HG03342 (cell line): ENCODE measurements around the gene FGF2.
A peak's percentile ranks its signal among the peaks of the same experiment; 100 is the strongest.
"Not testable (repeated sequence)": the region's sequence is repeated elsewhere in the genome, so short reads cannot be mapped to it uniquely, and the experiment has no call there.

ENCODE experiments used
- ATAC-seq: cut with Tn5 transposase; IDR thresholded peaks from one replicate; pipeline ENCODE4 v1.9.1; 2021; ENCODE audit warnings: mild to moderate bottlenecking, moderate library complexity; ENCODE audit not compliant: unreplicated experiment

FGF2 gene

GRCh38 chr4:122921300-122921699 lies 94.7 kb downstream of the FGF2 start:
- no peak for ATAC-seq

DNA sequence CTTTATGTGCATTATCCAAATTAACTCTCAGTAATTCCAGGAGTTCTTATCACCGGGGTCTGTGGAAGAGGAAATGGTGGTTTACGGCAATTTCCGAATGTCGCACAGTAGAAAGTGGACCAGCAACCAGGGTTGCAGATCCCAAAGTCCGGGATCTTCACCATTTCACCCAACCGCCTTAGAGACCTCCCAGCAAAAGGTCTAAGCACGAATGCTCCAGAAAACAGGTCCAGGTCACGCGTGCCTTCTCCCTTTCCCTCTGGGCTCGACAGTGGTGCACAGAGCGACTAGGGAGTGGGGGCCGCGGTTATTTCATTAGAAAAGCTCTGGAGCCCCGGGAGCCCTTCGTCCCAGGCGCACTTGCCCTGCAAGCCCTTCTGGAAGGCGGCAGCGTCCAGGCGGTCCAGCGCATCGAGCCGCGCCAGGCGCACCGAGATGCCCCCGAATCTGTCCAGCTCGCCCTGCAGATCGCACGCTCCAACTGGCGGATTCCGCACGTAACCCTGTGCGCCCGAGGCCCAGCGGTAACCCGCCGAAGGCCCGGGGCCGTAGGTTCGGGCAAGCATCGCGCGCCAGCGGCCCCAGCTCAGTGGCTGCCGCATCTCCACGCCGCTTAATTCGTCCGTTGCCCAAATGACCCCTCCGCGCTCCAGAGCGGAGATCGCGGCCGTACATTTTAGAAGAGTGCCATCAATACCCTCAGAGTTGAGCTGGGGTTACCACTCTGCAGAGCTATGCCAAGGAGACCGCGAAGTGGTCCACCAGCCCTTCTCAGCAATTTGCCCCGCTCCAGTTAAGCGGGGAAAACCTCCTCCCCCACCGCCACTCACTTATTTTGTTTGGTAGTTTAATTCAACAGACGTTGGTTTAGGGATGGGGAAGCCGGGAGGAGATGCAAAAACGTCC lies 95.6 kb downstream of the FGF2 start, which contains the start of gene NUDT6:
TSS of gene NUDT6 (minus strand) at position 627 of the 906 bp plus-strand sequence. CDS start at position 602, 25 bp downstream.
- ATAC-seq, result peak; percentile 48

GRCh38 chr4:122922877-122923511 lies 96.4 kb downstream of the FGF2 start:
- peak; percentile 98 for ATAC-seq

GRCh38 chr4:122928930-122929329 lies 102.3 kb downstream of the FGF2 start:
- no peak for ATAC-seq

GRCh38 chr4:122930862-122931261 lies 104.2 kb downstream of the FGF2 start:
- ATAC-seq, result no peak

GRCh38 chr4:122932763-122933162 lies 106.1 kb downstream of the FGF2 start:
- no peak for ATAC-seq

DNA sequence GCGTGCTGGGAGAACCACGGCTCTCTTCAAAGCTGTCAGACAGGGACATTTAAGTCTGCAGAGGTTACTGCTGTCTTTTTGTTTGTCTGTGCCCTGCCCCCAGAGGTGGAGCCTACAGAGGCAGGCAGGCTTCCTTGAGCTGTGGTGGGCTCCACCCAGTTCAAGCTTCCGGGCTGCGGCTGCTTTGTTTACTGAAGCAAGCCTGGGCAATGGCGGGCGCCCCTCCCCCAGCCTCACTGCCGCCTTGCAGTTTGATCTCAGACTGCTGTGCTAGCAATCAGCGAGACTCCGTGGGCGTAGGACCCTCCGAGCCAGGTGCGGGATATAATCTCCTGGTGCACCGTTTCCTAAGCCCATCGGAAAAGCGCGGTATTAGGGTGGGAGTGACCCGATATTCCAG lies 118.5 kb downstream of the FGF2 start:
- not testable (repeated sequence) for ATAC-seq

DNA sequence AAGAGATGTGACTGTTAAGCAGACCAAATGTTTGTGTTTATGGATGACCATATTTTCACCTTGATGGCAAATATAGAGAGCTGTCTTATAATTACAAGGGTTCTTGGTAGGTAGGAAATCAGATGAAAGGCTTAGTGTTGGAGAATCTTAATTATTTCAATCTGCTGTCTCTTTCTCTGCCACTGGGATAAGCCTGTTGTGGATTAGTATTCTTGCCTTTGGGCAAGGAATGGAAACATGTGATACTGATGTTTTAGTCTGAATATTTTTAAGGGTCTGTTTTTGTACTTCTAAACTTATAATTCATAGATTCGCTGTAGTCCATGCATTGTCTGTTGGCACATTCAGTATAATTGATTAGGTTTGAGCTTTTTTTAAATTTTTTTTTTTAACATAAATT lies 119.5 kb downstream of the FGF2 start:
- ATAC-seq, result no peak
